Stimulated activated CD4-positive, alpha-beta T cell treated with anti-CD3 and anti-CD28 coated beads, TNF-alpha, amount 100 ng/mL, for 24 hours (primary cell): ENCODE data around the gene UNC93A.
"Not testable (repeated sequence)": the region's sequence is repeated elsewhere in the genome, so short reads cannot be mapped to it uniquely, and the experiment has no call there.

Source experiments
- DNase-seq, 3 experiments: peaks; one replicate each; pipeline ENCODE4 v3.0.0-alpha.2; 2020; ENCODE audit warnings: low read depth in 3 of 3

Gene UNC93A

GRCh38 chr6:167309355-167310192, 18.5 kb downstream of the UNC93A start:
- DNase-seq = not testable (repeated sequence)

- DNase-seq = no peak
Measured at GRCh38 chr6:167311286-167311685, 20.2 kb downstream of the UNC93A start.

- not testable (repeated sequence) for DNase-seq
Measured at GRCh38 chr6:167311691-167312090, 20.6 kb downstream of the UNC93A start.

GRCh38 chr6:167314180-167314821, 23.2 kb downstream of the UNC93A start:
- DNase-seq = no peak

GRCh38 chr6:167317172-167317571, 26.1 kb downstream of the UNC93A start:
- DNase-seq = no peak

GRCh38 chr6:167318354-167318753, 27.2 kb downstream of the UNC93A start:
- DNase-seq = not testable (repeated sequence)

GRCh38 chr6:167318856-167319255, 27.7 kb downstream of the UNC93A start:
- DNase-seq = not testable (repeated sequence)

GRCh38 chr6:167319856-167320753, 29.0 kb downstream of the UNC93A start:
- DNase-seq = not testable (repeated sequence)

GRCh38 chr6:167320754-167321056, 29.6 kb downstream of the UNC93A start:
- DNase-seq = not testable (repeated sequence)

GRCh38 chr6:167321185-167321584, 30.1 kb downstream of the UNC93A start:
- DNase-seq = not testable (repeated sequence)

GRCh38 chr6:167323111-167323510, 32.0 kb downstream of the UNC93A start:
- no peak for DNase-seq

- no peak for DNase-seq
Measured at GRCh38 chr6:167324111-167324510, 33.0 kb downstream of the UNC93A start.

GRCh38 chr6:167325766-167326165, 34.7 kb downstream of the UNC93A start:
- no peak for DNase-seq

GRCh38 chr6:167327391-167327790, 36.3 kb downstream of the UNC93A start:
- no peak for DNase-seq

- no peak for DNase-seq
Measured at GRCh38 chr6:167328086-167328485, 37.0 kb downstream of the UNC93A start.

- DNase-seq = peak in 1 of 3 experiments; percentile 15
Measured at GRCh38 chr6:167329014-167329413, 37.9 kb downstream of the UNC93A start.

- DNase-seq = no peak
Measured at GRCh38 chr6:167330750-167331149, 39.6 kb downstream of the UNC93A start.

- DNase-seq = no peak
Measured at GRCh38 chr6:167331565-167331964, 40.5 kb downstream of the UNC93A start.

GRCh38 chr6:167336844-167337630, 45.9 kb downstream of the UNC93A start:
- DNase-seq = no peak

- no peak for DNase-seq
Measured at GRCh38 chr6:167337675-167338449, 46.7 kb downstream of the UNC93A start.
